Measurements from ENCODE around the gene INHBE.
"Not testable (repeated sequence)": the region's sequence is repeated elsewhere in the genome, so short reads cannot be mapped to it uniquely, and the experiment has no call there.

The INHBE gene, protein sequence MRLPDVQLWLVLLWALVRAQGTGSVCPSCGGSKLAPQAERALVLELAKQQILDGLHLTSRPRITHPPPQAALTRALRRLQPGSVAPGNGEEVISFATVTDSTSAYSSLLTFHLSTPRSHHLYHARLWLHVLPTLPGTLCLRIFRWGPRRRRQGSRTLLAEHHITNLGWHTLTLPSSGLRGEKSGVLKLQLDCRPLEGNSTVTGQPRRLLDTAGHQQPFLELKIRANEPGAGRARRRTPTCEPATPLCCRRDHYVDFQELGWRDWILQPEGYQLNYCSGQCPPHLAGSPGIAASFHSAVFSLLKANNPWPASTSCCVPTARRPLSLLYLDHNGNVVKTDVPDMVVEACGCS

GRCh38 chr12:57454566-57455373, at the start of gene INHBE:
Gene INHBE (plus strand): TSS chr12:57455307. CDS start chr12:57455537, 230 bp downstream.
- DNase-seq (ENCODE audit: low read depth) = no peak

GRCh38 chr12:57410534-57410933, 44.6 kb upstream of the INHBE start:
- DNase-seq (ENCODE audit: low read depth) = no peak

DNA sequence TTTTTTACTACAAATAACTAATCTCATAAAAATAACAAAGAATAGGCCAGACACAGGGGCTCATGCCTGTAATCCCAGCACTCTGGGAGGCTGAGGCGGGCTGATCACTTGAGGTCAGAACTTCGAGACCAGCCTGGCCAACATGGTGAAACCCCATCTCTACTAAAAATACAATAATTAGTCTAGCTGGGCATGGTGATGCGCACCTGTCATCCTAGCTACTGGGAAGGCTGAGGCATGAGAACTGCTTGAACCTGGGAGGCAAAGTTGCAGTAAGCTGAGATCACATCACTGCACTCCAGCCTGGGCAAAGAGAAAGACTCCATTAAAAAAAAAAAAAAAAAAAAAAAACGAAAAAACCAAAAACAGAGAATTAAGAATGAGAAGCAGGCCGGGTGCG, 40.9 kb upstream of the INHBE start:
- not testable (repeated sequence) for DNase-seq (ENCODE audit: low read depth)

- DNase-seq (ENCODE audit: low read depth) = no peak
Observed at GRCh38 chr12:57415088-57415487, 40.0 kb upstream of the INHBE start.

DNA sequence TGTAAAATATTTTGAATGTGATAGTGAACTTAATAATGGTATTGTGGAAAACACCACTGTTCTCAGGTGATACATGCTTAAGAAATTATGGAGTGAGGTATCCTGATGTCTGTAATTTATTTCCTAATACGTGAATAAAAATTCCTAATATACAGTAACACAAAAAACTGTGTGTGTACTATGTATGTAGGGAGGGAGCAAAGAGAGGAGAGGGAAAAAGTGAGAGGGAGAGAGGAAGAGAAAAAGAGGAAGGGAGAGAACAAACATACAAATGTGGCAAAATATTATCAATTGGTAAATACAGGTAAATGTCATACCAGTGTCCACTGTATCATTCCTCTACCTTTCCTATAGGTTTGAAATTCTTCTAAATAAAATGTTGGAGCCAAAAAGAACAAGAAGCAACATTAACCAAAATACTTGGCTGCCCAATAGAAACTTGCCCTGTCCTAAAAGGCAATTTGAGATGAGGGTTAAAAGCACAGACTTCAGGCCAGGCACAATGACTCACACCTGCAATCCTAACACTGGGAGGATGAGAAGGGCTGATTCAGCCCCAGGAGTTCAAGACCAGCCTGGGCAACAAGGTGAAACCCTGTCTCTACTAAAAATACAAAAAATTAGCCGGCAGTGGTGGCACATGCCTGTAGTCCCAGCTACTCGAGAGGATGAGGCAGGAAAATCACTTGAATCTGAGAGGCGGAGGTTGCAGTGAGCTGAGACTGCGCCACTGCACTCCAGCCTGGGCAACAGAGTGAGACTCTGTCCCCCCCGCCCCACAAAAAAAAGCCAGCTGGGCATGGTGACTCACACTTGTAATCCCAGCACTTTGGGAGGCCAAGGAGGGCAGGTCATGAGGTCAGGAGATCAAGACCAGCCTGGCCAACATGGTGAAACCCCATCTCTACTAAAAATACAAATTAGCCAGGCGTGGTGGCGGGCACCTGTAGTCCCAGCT, 38.8 kb upstream of the INHBE start:
- DNase-seq (ENCODE audit: low read depth) = no peak

GRCh38 chr12:57418255-57418654, 36.9 kb upstream of the INHBE start:
- no peak for DNase-seq (ENCODE audit: low read depth)

- DNase-seq (ENCODE audit: low read depth) = no peak
Observed at GRCh38 chr12:57419495-57419894, 35.6 kb upstream of the INHBE start.

DNA sequence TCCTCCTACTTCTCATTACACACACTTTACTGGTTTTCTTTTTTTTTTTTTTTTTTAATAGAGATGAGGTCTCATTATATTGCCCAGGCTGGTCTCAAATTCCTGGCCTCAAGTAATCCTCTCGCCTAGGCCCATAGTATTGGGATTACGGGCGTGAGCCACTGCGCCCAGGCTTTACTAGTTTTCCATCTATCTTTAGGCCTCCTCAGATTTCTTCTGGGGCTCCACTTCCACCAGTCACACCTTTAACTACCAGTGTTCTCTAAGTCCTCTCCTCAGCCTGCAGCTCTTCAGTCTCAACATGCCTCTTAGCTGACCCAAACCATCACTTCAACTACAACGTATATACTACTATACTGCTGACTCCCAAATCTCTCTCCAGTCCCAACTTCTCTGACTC, 34.6 kb upstream of the INHBE start:
- no peak for DNase-seq (ENCODE audit: low read depth)

DNA sequence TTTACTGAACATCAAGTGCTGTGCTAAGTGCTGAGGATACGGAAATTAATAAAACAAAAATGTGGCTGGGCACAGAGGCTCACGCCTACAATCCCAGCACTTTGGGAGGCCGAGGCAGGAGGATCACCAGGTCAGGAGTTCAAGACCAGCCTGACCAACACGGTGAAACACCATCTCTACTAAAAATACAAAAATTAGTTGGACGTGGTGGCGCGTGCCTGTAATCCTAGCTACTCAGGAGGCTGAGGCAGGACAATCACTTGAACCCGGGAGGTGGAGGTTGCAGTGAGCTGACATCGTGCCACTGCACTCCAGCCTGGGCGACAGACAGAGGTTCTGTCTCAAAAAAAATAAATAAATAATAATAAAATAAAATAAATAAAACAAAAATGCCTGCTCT, 28.2 kb upstream of the INHBE start:
- not testable (repeated sequence) for DNase-seq (ENCODE audit: low read depth)

GRCh38 chr12:57428965-57429364, 26.1 kb upstream of the INHBE start:
- no peak for DNase-seq (ENCODE audit: low read depth)

GRCh38 chr12:57429473-57430111, 25.5 kb upstream of the INHBE start:
- DNase-seq (ENCODE audit: low read depth) = no peak

DNA sequence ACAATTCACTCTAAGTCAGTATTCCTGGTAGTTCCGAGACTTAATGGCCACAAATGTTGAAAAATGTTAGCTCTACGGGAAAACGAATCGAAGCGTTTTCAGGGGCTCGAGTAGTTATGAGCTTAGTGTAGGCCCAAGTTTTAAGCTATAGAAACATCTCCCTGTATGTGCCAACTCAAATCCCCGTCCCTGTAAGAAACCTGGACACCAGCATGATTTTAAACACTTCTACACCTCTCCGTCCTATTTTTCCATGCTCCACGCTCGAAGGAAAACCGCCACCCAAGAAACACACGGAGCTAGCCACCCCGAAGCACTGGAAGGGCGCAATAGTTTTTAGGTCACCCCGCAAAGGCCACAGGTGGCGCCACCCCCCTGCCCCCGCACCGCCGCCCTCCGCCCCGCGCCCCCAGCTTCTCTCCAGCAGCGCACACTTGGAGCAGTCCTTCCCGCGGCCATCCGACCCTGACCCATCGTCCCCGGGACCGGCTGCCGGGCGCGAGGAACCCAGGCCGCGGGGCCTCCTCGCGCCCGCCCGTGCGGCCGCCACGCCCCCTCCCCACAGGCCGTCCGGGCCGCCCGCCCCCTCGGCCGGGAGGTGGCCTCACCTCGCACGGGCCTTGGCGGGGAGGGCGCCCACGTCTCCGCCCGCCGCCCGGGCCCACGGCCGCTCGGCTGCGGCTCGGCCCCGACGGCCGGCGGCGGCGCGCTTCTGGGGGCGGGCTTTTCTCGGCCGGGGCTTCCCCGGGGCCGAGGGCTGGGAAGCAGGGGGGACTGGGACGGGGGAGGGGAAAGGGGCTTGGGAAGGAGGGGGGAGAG, 24.8 kb upstream of the INHBE start:
- peak; percentile 33 for DNase-seq (ENCODE audit: low read depth)

DNA sequence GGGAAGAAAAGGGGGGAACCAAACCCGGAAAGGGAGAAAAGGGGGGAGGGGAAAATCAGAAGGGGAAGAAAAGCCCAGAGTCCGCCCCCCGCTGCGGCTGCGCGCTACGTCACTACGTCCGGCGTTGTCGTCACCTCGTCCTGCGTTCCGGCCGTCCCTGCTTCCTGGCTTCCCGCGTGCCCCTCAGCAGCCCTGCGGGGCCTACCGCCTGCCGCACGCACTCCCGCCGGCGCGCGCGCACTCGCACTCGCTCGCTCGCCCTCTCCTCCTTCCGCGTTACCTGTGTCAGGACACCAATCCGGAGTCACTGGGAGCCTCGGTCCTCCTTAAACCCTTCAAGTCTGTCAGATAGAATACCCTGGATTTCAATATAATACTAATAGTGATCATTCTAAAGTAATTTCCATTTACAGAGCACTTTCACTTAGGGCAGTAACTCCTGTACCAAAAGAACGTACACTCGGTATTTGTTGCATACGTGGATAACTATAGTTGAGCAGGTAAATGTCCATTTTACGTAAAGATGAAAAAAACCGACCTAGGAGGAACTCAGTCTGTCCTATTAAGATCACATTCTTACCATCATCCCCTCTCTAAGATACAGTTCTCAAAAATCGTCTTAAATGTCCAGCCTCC, 24.1 kb upstream of the INHBE start, which contains the start of gene R3HDM2:
Gene R3HDM2, minus strand, starts transcription at position 113 of the 636 bp plus-strand sequence. CDS start 120,615 bp downstream, outside the sequence.
- DNase-seq (ENCODE audit: low read depth) = peak; percentile 89

DNA sequence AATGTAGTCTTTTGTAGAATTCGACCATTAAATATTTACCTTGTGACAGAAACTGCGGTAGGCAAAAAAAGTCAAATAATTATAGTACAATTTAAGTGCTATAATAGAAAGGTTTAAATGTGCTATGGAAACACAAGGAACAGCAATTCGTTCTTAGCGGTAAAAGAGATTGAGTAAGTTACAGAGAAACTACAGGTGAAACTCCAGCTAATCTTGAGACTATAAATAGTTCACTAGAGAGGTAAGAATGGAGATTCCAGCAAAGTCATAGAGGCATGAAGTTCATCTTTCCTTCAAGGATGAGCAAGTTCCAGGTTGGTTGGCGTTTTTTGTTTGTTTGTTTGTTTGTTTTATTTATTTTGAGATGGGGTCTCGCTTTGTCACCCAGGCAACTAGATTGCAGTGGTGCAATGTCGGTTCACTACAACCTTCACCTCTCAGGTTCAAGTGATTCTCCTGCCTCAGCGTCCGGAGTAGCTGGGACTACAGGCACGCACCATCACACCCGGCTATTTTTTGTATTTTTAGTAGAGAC, 23.4 kb upstream of the INHBE start:
- DNase-seq (ENCODE audit: low read depth) = no peak

DNA sequence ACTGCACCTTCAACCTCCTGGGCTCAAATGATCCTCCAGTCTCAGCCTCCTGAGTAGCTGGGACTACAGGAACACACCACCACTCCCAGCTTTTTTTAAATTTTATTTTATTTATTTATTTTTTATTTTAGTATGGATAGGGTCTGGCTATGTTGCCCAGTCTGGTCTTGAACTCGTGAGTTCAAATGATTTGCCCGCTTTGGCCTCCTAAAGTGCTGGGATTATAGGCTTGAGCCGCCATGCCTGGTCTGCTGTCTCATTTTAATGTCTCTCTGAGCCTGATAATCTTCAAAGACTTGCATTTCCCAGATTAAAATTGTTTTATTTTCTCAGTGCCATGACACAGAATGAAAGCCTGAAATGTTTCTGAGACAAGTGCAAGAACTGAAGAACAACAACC, 21.7 kb upstream of the INHBE start:
- no peak for DNase-seq (ENCODE audit: low read depth)

- DNase-seq (ENCODE audit: low read depth) = no peak
Observed at GRCh38 chr12:57434517-57435223, 20.4 kb upstream of the INHBE start, which contains the start of gene INHBC. Gene INHBC (plus strand): TSS chr12:57434784. CDS start chr12:57434887, 103 bp downstream.

DNA sequence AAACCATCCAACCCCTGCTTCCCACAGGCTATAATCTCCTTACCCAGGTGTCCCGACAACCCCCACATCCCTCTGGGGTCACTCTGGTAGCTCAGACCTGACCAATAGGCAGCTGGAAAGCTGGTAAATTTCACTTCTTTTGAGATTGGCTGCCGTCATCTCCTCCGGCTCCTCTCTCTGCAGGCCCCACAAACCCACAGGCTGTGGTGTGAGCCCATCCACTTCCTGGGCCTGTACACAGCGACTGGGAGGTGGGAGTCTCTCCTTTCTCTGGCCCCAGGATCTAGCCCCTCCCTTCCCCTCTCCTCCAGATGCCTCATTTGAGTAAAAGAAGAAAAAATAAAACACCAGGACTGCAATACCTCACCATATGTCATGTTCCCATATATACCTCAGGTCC, 19.8 kb upstream of the INHBE start:
- no peak for DNase-seq (ENCODE audit: low read depth)

DNA sequence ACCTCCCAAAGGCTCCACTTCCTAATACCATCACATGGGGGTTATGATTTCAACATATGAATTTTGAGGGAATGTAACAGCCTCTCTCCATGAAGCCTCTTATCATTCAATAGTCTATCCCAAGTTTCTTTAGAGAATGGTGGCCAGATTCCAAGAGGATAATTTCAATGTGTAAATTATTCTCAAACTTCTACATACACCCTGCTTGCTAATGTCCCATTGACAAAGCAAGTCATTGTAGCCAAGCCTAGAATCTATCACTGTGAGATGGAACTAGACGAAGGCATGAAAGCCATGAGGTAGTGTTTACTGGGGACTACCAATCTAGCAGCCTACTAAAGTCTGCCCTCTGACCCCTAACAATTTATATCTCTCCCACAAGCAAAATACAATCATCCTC, 16.7 kb upstream of the INHBE start:
- DNase-seq (ENCODE audit: low read depth) = no peak

- no peak for DNase-seq (ENCODE audit: low read depth)
Observed at GRCh38 chr12:57439762-57440266, 15.3 kb upstream of the INHBE start.

Measured in activated T-cell treated with anti-CD3 and anti-CD28 coated beads for 1 hour (primary cell).